Endothelial cell of umbilical vein (primary cell): ENCODE results near the gene SMC1A. TPM values are rescaled to one million over a fixed set of nuclear protein-coding genes. Genes with fewer than 3 reads are reported as not detected.

Experiments
- BruUV-seq: library from RNA; stranded (reverse); fragments of 400-500 nt; replicated peaks from 2 replicates; lab custom pipeline; 2021; lab: Mats Ljungman, UMichigan
- CTCF ChIA-PET: fragments of 300-600, 350-600 bp; sonication (Branson Sonifier 250); formaldehyde crosslinking; loops from one replicate; lab custom pipeline; 2021; ENCODE audit warnings: antibody characterized with exemption, inconsistent platforms; lab: Charles Lee
- POLR2A ChIA-PET: fragments of 300-600, 350-600 bp; sonication (Branson Sonifier 250); formaldehyde crosslinking; loops from one replicate; lab custom pipeline; 2021; ENCODE audit warnings: antibody characterized with exemption, inconsistent platforms; lab: Charles Lee
- DNase-seq: peaks from one replicate; pipeline ENCODE4 v3.0.0-alpha.2; 2011; ENCODE audit warnings: low read depth, low spot score
- FAIRE-seq: peaks from 2 replicates; lab custom pipeline; 2011; peaks lifted over from hg19 to GRCh38; lab: Jason Lieb, UNC
- H2AFZ ChIP-seq: 2 replicates; pipeline ENCODE4 v1.6.0; 2012; ENCODE audit warnings: low read depth, low read length, control low read depth, inconsistent platforms
- H3K27ac ChIP-seq: 2 replicates; pipeline ENCODE4 v1.5.1; 2011; ENCODE audit warnings: low read depth, mild to moderate bottlenecking, control low read depth, low read length, moderate library complexity; ENCODE audit not compliant: insufficient read depth
- H3K27me3 ChIP-seq, 2 experiments: 2 replicates each; pipeline versions ENCODE4 v1.6.0 to v1.6.1; 2011; ENCODE audit warnings: low read length in 2 of 2, mixed read lengths in 1 of 2; ENCODE audit not compliant: control insufficient read depth in 2 of 2, insufficient read depth in 2 of 2
- H3K36me3 ChIP-seq, 2 experiments: 2 replicates in 1 of 2; 3 replicates in 1 of 2; pipeline ENCODE4 v1.5.1; 2011; ENCODE audit warnings: low read length in 2 of 2, mild to moderate bottlenecking in 1 of 2, moderate library complexity in 1 of 2; ENCODE audit not compliant: control insufficient read depth in 2 of 2, insufficient read depth in 2 of 2; ENCODE audit errors: extremely low read depth in 1 of 2
- H3K4me1 ChIP-seq: 3 replicates; pipeline ENCODE4 v1.5.1; 2011; ENCODE audit warnings: mild to moderate bottlenecking, low read length; ENCODE audit not compliant: control insufficient read depth, insufficient read depth; ENCODE audit errors: extremely low read depth
- H3K4me2 ChIP-seq: 2 replicates; pipeline ENCODE4 v1.6.1; 2011; ENCODE audit warnings: low read length, control low read depth, mixed read lengths; ENCODE audit not compliant: insufficient read depth
- H3K4me3 ChIP-seq, 3 experiments: fragments of 200-600 bp in 1 of 3; sonication (generic), shearing (Covaris generic) in 1 of 3; replicated peaks in 1 of 3; 2 replicates each; pipeline ENCODE4 v1.5.1; 2011 to 2016; ENCODE audit warnings: control low read depth in 3 of 3, low read length in 3 of 3, mild to moderate bottlenecking in 2 of 3, inconsistent platforms in 1 of 3, low read depth in 1 of 3, moderate library complexity in 1 of 3; ENCODE audit not compliant: insufficient read depth in 1 of 3
- H3K79me2 ChIP-seq: 2 replicates; pipeline ENCODE4 v1.6.0; 2012; ENCODE audit warnings: low read length, inconsistent platforms; ENCODE audit not compliant: control insufficient read depth, insufficient read depth
- H3K9ac ChIP-seq: replicated peaks from 2 replicates; pipeline ENCODE3; 2011; ENCODE audit warnings: low read length, control low read depth; ENCODE audit not compliant: insufficient read depth; ENCODE audit errors: extremely low read depth
- H3K9me1 ChIP-seq: replicated peaks from 3 replicates; pipeline ENCODE4 v1.6.0; 2011; ENCODE audit warnings: mild to moderate bottlenecking, low read length; ENCODE audit not compliant: control insufficient read depth, insufficient read depth; ENCODE audit errors: extremely low read depth
- H3K9me3 ChIP-seq: replicated peaks from 2 replicates; pipeline ENCODE4 v1.5.1; 2012; ENCODE audit warnings: low read length, inconsistent platforms; ENCODE audit not compliant: control insufficient read depth, insufficient read depth
- H4K20me1 ChIP-seq: replicated peaks from 2 replicates; pipeline ENCODE3; 2011; ENCODE audit warnings: mild to moderate bottlenecking, low read length; ENCODE audit not compliant: control insufficient read depth, insufficient read depth; ENCODE audit errors: extremely low read depth
- EZH2 ChIP-seq: IDR thresholded peaks from 2 replicates; pipeline ENCODE4 v1.6.1; 2012; ENCODE audit warnings: borderline replicate concordance, low read depth, mild to moderate bottlenecking, moderate library complexity, low read length, inconsistent platforms; ENCODE audit not compliant: severe bottlenecking
- FOS ChIP-seq: IDR thresholded peaks from 2 replicates; pipeline ENCODE4 v1.6.1; 2011; ENCODE audit warnings: mild to moderate bottlenecking, low read length, moderate library complexity, borderline replicate concordance; ENCODE audit not compliant: insufficient read depth
- GATA2 ChIP-seq: IDR thresholded peaks from 2 replicates; pipeline ENCODE4 v1.7.0; 2011; ENCODE audit warnings: low read depth, mild to moderate bottlenecking, moderate library complexity, mixed read lengths, low read length; ENCODE audit not compliant: insufficient read length, insufficient read depth
- JUN ChIP-seq: IDR thresholded peaks from 2 replicates; pipeline ENCODE4 v1.6.1; 2011; ENCODE audit warnings: borderline replicate concordance, low read depth; ENCODE audit not compliant: insufficient read length, insufficient read depth
- MYC ChIP-seq: IDR thresholded peaks from one replicate; pipeline ENCODE4 v1.6.1; 2011; ENCODE audit warnings: mild to moderate bottlenecking, low read depth, low read length
- POLR2A ChIP-seq: IDR thresholded peaks from 2 replicates; pipeline ENCODE4 v1.6.1; 2012; ENCODE audit warnings: low read depth, mild to moderate bottlenecking, control low read depth, low read length
- POLR2AphosphoS5 ChIP-seq: IDR thresholded peaks from 2 replicates; pipeline ENCODE4 v1.6.1; 2012; ENCODE audit warnings: low read depth, mild to moderate bottlenecking, control low read depth, low read length, moderate library complexity; ENCODE audit not compliant: insufficient read depth
- dilution Hi-C: fragments of 300-500 bp; cut with MboI; formaldehyde crosslinking; loops from one replicate; pipeline ENCODE4 v1.15.0; 2019; ENCODE audit warnings: low sequenced_read_pairs; ENCODE audit not compliant: extremely low pct_ligation_motif_present
- intact Hi-C: fragments of 100-400 bp; cut with micrococcal nuclease; formaldehyde crosslinking; loops from one replicate; pipeline ENCODE4 v1.10.0; 2022
- polyA plus RNA-seq, 4 experiments: library from polyadenylated mRNA; depleted of rRNA in 3 of 4; stranded (reverse) in 3 of 4; unstranded in 1 of 4; fragments of >200 nt; gene quantifications; 2 replicates each; pipeline versions ENCODE4 v1.2.1 to v1.2.3, GENCODE V29; 2011 to 2012; ENCODE audit warnings: missing spikeins in 1 of 4
- total RNA-seq: library from RNA; stranded (reverse); gene quantifications from 2 replicates; pipeline ENCODE4 v1.2.3, GENCODE V29; 2021
- TF ChIP-seq, protein P1 (sequence below), 2 donors: IDR thresholded peaks; 1 replicate in 1 of 2; 2 replicates in 1 of 2; pipeline ENCODE4 v1.5.1; 2011; ENCODE audit warnings: low read length in 2 of 2, mild to moderate bottlenecking in 2 of 2, moderate library complexity in 2 of 2, control low read depth in 1 of 2, inconsistent platforms in 1 of 2, low read depth in 1 of 2; ENCODE audit not compliant: insufficient read depth in 1 of 2; ENCODE audit errors: extremely low read depth in 1 of 2

The SMC1A gene
- total and polyA plus RNA-seq, 2 donors (not counting 3 experiments of a cell fraction or from before 2014, with no cell fraction given), result 15.4 to 75.9 TPM

GRCh38 chrX:53347948-53348347, 74.5 kb downstream of the SMC1A start:
- FAIRE-seq, result no peak
- H3K9me1 ChIP-seq, result no peaks in the 10 kb centered on the region
- intact Hi-C loops (no loop called here), dilution Hi-C loops (no loop called here)
- no TSS peak for BruUV-seq
- DNase-seq, result no peak
- no peaks in the 10 kb centered on the region for H3K4me1 ChIP-seq
- H3K27me3 ChIP-seq, result no peaks in the 10 kb centered on the region
- no peaks in the 10 kb centered on the region for H3K9me3 ChIP-seq
- no peak for TF ChIP-seq GATA2
- TF ChIP-seq POLR2A, result no peak
- no peak for TF ChIP-seq JUN
- TF ChIP-seq, protein P1, sequence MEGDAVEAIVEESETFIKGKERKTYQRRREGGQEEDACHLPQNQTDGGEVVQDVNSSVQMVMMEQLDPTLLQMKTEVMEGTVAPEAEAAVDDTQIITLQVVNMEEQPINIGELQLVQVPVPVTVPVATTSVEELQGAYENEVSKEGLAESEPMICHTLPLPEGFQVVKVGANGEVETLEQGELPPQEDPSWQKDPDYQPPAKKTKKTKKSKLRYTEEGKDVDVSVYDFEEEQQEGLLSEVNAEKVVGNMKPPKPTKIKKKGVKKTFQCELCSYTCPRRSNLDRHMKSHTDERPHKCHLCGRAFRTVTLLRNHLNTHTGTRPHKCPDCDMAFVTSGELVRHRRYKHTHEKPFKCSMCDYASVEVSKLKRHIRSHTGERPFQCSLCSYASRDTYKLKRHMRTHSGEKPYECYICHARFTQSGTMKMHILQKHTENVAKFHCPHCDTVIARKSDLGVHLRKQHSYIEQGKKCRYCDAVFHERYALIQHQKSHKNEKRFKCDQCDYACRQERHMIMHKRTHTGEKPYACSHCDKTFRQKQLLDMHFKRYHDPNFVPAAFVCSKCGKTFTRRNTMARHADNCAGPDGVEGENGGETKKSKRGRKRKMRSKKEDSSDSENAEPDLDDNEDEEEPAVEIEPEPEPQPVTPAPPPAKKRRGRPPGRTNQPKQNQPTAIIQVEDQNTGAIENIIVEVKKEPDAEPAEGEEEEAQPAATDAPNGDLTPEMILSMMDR (IDR thresholded peaks at IDR 0.05; ENCODE audit: extremely low read depth in 1 of 2, insufficient read depth in 1 of 2, low read depth in 1 of 2, low read length in 2 of 2), result no peak
- CTCF ChIA-PET, result no interaction called here
- no peak overlapping the region for H3K4me2 ChIP-seq
- POLR2A ChIA-PET, result no interaction called here
- no peaks in the 10 kb centered on the region for H4K20me1 ChIP-seq
- no peak overlapping the region for H3K4me3 ChIP-seq
- H2AFZ ChIP-seq, result no peak overlapping the region
- no peaks in the 10 kb centered on the region for H3K36me3 ChIP-seq
- no peaks in the 10 kb centered on the region for H3K79me2 ChIP-seq
- H3K9ac ChIP-seq, result no peak overlapping the region
- no peak overlapping the region for H3K27ac ChIP-seq

DNA sequence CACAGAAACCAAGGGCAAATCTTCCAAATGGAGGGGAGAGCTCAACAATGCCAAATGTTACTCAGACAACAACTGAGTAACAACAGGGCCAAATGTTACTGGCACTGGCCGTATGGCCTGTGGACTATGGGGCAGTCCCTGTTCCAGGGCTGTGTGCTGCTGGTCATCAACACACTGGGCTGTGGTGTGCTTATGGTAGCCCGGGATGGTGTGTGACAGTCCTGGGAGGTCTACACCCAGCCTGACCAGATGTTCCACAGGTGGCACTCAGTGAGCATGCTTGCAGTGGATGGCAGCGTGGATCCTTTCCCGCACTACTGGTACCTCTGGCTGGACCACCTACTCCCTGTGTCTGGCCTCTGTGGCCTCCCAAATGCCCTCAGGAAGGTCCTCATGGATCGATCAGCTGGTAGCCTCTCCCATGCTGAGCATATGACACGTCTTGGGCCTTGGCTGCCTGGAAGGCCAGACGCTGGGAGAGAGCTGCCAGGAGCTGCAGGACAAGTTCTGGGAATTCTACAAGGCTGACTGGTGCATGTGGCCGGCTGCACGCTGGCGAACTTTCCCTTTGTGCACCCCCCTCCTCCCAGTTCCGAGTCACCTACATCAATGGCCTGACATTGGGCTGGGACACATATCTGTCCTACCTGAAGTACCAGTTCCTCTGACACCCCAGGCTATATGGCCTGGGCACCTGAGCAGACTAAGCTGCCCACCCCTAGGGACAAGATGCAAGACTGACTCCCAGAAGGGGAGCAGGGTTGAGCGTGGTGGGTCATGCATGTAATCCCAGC, 81.4 kb downstream of the SMC1A start:
- dilution Hi-C loops, result no loop called here
- DNase-seq (no peak), FAIRE-seq (no peak)
- H3K79me2 ChIP-seq, result no peaks in the 10 kb centered on the region
- H3K27me3 ChIP-seq, result no peaks in the 10 kb centered on the region
- H3K9ac ChIP-seq, result no peak overlapping the region
- H4K20me1 ChIP-seq, result no peaks in the 10 kb centered on the region
- no peaks in the 10 kb centered on the region for H3K9me3 ChIP-seq
- BruUV-seq, result no TSS peak
- H3K36me3 ChIP-seq, result no peaks in the 10 kb centered on the region
- TF ChIP-seq GATA2 (no peak), FOS (no peak), EZH2 (no peak), POLR2AphosphoS5 (no peak), MYC (no peak)
- TF ChIP-seq, protein P1 (IDR thresholded peaks at IDR 0.05; ENCODE audit: extremely low read depth in 1 of 2, insufficient read depth in 1 of 2, low read depth in 1 of 2, low read length in 2 of 2), result no peak
- no peak overlapping the region for H2AFZ ChIP-seq
- no peaks in the 10 kb centered on the region for H3K4me1 ChIP-seq
- ChIA-PET POLR2A (interaction anchor here (0.7 kb wide), 1 partner anchor 78 kb away, joined by 5 read pairs; no protein-coding TSS in a partner anchor), CTCF (interaction anchor here (0.9 to 1.7 kb wide), 2 partner anchors 13 to 28 kb away, joined by 3 to 6 read pairs; no protein-coding TSS in a partner anchor)
- H3K27ac ChIP-seq, result no peak overlapping the region
- intact Hi-C loops, result no loop called here
- H3K4me3 ChIP-seq, result no peak overlapping the region
- H3K4me2 ChIP-seq, result no peak overlapping the region
- H3K9me1 ChIP-seq, result no peaks in the 10 kb centered on the region
